NCI-H146 treated with DMSO at 0.1 percent for 48 hours (cell line): ENCODE measurements around the gene TUBGCP2.

Source experiments
- DNase-seq: peaks from one replicate; lab custom pipeline; 2025; ENCODE audit not compliant: unreplicated experiment; lab: John Stamatoyannopoulos, UW

TUBGCP2 gene

DNA sequence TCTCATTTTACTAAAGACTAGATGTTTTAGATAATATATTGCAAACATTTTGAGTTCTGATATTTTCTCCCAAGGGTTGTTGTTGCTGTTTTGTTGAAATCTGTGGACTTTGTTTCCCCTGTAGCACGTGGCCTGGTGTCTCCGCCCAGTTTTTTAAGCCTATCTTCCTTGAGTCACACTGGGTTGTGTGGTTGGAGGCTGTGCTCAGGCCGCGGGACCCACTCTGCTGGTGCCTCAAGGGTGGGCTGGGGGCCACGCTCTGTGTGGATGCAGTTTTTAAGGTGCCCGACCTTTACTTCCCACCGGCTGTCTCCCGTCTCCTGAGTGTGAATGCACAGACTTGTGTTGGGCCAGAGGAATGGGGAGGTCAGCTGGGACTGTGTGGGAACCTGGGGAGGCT lies 34.3 kb upstream of the TUBGCP2 start:
- DNase-seq: no peak

DNA sequence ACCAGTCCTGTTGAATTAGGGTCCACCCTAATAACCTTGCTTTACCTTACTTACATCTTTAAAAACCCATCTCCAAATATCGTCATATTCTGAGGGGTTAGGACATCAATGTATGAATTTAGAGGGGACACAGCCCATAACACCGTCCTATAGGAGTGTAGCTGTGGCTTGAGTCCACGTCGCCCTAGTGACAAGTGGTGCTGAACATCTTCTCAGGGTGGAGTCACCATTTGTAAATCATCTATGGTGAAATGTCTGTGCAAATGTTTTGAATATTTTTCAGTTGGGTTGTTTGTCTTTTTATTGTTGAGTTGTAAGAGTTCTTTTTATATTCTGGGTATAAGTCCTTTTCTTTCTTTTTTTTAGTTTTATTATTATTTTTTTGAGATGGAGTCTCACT lies 33.3 kb upstream of the TUBGCP2 start:
- no peak for DNase-seq

DNA sequence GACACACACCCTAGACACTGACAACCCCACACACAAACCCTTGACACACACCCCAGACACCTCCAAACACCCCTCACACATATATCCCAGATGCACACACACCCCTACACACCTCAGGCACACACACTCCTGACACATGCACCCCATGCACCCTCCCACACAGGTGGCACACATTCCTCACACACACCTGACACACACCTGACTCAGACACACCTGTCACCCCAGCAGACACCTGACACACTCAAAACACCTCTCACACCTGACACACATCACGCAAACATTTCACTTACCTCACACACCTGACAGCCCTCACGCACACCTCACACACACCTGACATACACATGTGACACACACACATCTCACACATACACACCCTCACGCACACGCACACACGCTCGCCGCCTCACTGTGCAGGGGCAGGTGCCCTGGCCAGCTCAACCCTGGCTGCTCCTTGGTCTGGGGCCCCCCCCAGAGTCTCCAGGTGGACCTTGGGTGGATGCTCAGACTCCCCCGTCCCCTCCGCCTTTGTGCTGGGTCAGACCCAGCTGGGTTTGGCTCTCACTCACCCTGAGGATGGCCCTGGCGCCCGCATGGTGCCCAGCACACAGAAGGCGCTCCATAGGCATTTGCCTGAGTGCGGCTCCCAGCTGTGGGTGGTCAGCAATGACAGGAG lies 31.2 kb upstream of the TUBGCP2 start:
- DNase-seq: no peak

DNA sequence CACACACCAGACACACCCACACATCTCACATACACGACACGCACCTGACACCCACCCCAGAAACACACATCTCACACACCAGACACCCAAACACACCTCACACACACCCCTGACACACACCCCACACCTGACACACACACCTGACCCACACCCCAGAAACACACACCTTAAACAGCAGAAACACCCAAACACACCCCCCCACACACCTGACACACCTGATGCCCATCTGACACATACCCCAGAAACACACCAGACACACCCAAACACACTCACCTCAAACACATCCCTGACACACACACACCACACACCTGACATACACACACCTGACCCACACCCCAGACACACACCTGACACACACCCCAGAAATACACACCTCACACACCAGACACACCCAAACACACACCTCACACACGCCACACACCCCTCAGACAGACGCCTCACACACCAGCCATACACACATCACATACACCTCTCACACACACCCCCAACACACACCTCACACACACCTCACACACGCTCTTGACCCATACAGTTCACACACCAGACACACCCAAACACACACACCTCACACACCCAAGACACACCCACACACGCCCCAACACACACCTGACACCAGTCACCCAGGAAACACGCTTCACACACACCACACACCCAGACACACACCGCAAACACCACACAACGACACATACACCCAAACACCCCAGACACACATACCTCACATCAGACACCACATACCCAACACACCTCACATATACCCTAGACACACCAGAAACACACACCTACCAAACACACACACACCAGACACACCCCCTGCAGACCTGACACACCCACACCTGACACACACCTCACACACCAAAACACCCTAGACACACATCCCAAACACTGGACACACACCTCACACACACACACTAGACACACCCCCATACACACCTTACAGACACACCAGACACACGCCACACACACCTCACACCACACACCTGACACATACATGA lies 29.7 kb upstream of the TUBGCP2 start:
- no peak for DNase-seq

DNA sequence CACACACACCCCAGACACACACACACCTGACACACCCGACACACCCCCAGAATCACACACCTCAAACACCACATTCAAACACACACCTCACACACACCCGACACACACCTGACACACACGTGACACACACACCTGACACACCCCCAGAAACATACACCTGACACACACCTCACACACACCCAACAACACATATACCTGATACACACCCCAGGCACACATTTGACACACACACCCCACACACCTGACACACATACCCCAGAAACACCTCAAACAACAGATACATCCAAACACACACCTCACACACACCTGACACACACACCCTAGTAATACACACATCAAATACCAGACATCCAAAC lies 28.7 kb upstream of the TUBGCP2 start:
- DNase-seq: no peak

DNA sequence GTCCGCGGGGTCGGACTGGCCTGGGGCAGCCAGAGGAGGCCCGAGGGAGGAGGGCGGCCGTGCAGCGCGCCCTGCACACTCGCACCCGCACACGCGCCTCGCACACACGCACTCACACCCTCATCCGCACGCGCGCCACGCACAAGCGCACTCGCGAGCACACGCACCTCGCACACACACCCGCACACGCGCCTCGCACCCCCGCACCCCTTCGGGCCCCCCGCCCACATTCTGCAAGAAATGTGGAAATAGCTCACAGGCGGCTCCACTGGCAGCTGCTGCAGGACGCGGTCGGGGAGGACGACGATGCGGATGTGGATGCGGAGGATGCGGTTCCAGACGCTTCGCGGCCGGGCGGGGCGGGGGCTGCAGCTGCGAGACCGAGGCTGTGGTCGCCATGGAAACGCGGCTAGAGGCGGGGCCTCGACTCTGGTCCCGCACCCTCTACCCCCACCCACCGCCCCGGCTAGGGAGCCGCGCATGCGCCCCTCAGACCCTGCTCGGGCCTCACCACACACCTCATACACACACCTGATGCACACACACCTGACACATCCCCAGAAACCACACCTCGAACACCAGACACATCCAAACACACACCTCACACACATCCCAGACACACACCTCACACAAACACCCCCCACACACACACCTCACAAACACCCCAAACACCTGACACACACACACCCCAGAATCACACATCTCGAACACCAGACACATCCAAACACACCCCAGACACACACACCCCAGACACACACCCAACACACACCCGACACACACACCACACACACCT lies 28.1 kb upstream of the TUBGCP2 start, which contains the start of gene CALY:
Gene CALY, minus strand, starts transcription at position 320 of the 793 bp plus-strand sequence. CDS start 7,907 bp downstream, outside the sequence.
- DNase-seq: peak; percentile 40

DNA sequence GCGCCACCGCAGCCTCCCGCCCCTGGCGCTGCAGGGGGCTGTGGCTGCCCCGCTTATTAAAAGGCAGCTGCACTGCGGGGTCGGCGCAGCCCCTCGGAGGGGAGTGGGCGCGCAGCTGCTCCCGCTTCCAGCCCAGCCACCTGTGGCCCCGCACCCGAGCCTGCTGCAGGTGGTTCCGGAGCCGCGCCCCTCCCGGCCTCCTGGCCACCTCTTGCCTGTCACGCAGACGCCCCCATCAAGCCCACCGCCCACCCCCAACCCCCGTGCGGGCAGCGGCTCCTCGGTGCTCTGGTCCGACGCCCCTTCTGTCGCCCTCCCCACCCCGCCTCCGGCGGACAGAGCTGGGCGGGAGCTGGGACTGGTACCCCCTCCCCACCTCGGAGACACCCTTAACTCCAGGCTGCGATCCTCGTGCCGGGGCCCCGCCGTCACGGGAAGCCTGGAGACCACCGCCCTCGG lies 27.5 kb upstream of the TUBGCP2 start:
- no peak for DNase-seq

DNA sequence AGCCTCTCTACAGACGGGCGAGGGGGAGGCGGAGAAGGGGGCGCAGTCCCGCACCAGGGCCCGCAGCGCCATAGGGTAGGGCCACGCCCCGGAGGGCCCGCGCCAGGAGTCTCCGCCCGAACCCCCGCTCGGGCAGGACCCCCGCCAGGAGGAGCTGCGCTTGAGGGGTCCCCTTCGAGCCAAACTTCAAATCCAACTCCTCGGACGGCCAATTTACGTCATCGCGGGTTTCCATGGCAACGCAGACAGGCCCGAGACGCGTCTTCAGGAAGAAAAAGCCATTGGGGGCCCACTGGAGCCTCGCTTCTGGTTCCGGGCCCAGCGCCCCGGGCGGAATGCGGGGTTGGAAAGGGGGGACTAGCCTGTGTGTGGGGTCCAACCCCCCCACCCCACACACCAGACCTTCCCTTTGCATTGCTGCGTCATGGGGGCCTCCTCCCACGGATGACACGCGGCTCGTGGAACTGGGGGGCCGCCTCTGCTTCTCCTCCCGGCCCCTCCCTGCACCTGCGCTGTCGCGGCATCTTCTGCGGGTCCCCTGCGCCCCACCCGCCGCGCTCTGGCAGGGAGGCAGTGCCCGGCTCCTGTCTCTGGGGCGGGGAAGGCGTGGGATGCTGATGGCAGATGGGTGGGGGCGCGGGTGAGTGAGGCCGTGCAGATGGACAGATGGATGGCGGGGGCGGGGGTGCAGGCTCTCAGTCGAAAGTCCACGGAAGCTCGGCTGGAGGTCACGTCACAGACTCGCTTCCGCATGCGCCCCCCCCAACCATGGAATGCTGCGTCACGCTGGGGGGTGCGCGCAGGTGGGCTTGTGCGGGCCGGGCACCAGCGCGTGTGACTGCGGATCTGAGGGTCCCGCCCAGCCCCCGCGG lies 26.8 kb upstream of the TUBGCP2 start:
- DNase-seq: no peak

DNA sequence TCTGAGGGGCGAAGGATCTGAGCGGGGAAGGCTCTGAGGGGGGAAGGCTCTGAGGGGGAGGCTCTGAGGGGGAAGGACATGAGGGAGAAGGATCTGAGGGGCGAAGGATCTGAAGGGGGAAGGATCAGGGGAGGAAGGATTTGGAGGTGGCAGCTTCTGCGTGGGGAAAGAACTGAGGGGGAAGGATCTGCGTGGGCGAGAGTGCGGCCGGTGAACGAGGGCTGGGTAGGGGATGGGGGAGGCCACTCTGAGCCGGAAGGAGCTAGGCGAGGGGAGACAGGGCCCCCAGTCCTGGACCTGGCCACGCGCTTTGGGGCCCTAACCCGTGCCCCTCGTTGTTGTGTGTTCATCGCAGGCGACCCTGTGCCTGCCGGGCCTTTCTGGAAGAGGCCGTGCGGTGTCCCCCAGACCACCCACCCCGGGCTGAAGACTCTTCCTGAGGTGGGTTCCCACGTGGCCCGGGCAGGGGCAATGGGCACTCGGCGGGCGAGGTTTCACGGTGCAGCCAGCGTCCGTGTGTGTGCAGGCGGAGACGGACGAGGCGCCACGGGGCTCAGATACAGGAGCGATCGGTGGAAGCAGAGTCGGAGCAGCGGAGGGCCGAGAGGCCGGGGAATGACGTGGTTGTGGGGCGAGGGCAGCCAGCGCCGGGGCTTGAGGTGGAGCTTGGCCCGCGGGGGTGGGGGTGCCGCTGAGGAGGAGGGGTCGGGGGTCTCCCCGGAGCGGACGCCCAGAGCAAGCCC lies 26.0 kb upstream of the TUBGCP2 start:
- DNase-seq: no peak

DNA sequence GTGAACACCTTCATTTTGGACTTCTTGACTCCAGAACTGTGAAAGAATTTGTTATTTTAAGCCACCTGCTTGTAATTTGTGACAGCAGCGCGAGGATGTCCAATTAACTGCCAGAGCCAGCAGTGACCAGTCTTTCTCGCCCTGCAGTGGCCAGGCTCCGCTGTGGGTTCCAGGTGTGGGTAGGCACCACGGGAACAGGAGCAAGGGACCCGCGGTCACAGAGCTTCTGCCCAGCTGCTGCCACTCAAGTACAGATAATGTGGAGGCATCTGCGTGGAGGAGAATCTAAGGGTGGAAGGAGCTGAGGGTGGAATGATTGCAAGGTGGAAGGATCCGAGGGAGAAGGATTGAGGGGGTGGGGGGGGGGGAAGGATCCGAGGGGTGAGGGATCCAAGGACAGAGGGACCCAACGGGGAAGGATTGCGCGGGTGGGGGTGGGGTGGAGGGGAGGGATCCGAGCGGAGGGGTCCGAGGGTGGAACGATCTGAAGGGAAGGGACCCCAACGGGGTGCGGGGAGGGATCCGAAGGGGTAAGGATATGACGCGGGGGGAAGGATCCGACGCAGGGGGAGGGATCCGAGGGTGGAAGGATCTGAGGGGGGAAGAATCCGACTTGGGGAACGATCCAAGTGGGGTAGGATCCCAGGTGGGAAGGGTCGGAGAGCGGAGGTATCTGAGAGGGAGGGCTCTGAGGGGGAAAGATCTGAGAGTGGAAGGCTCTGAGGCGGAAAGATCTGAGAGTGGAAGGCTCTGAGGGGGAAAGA lies 24.4 kb upstream of the TUBGCP2 start:
- DNase-seq: no peak

DNA sequence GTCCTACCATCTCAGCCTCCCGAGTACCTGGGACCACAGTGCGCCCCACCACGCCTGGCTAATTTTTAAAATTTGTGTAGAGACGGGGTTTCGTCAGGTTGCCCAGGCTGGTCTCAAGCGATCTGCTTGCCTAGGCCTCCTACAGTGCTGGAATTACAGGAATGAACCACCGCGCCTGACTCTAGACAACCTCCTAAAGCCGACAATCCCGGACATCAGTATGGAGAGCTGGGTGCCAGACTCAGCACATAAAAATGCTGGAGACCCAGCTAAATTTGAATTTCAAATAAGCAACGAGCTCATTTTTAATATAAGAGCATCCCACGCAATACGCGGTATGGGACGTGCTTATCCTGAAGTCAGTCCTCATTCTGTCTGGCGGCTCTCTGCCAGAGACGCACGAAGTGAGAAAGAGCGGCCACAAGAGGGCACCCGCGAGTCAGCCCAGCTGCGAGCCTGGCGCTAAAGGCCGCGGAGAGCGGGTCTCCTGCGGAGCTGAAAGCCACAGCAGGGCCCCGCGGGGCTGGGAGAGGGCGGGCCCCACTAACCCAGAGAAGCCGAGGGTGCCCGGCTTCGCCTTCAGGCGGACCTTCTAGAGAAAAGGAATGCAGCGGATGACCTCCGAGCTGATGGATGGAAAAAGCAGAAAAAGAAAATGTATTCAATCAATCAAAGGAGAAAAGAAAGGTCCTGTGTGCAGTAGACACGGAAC lies 21.0 kb upstream of the TUBGCP2 start:
- DNase-seq: peak; percentile 67

DNA sequence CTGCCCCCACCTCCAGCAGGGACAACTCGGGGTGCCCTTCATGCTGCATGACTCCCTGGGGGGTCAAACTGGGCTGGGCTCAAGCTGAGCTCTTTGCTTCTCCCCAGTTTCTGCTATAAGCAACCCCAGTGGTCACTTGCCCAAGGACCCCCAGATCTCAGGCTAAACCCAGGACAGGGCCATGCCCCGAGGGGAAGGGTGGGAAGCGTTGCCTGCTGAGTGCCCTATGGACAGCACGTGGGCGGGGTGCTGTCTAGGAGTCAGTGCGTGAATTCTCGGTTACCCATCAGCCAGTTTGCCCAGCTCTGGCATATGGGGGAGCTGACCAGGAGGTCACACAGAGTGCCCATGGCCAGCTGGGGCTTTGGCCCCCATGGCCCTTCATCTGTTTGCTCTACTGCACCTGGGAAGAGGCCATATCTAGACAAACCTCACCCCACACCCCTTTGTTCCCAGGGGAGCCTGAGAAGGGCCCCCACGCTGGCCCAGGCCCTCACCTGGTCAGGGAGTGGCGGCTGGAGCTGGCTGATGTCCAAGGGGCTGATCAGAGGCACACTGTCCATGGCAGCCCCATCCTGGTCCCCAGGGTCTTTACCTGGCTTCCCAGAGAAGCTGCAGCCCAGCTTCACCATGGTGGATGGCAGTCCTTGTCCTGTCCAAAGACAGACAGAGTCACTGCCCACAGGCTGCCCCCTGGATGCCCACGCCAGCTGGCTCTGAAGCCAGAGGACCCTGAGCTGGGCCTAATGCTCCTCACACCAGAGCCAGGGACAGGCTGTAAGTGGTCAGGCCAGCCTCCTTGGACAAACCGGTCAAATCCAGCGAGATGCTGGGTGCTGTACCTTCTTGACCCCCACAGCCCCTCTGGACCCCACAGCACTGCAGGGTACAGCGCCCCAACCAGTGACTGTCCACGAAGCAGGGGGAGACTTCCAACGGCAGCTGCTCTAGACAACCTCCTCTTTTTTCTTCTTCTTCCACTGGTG lies 20.0 kb upstream of the TUBGCP2 start:
- DNase-seq: no peak

DNA sequence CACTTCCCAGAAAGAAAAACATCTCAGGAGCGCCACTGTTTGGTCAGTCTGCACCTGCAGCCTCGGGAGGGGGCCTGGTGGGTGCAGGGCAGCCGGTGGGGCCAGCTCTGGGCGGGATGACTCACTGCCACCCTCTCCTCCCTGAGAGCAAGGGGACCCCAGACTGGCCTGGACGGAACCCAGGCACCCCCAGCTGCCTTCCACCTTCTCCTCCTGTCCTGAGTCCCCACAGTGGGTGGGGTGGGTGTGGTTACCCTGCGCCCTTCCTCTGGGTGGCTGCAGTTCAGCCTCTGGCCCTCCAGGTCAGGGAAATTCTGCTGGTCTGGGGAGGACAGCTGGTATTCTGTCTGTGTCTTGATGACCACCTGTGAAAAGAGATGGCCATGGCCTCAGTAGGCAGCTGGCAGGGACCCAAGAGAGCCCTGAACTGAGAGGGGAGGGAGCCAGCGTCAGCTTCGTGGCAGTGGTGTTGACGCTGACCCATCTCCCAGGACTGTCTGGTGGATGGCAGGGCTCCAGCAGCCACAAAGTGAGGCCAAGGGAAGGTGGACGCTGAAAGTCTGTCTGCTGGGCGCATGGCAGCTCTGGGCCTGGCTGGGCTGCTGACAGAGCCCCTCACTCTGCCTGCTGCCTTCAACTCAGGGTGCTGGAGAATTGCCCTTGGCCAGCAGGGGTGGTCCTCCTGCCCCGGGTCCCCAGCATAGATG lies 19.1 kb upstream of the TUBGCP2 start:
- DNase-seq: peak; percentile 26

DNA sequence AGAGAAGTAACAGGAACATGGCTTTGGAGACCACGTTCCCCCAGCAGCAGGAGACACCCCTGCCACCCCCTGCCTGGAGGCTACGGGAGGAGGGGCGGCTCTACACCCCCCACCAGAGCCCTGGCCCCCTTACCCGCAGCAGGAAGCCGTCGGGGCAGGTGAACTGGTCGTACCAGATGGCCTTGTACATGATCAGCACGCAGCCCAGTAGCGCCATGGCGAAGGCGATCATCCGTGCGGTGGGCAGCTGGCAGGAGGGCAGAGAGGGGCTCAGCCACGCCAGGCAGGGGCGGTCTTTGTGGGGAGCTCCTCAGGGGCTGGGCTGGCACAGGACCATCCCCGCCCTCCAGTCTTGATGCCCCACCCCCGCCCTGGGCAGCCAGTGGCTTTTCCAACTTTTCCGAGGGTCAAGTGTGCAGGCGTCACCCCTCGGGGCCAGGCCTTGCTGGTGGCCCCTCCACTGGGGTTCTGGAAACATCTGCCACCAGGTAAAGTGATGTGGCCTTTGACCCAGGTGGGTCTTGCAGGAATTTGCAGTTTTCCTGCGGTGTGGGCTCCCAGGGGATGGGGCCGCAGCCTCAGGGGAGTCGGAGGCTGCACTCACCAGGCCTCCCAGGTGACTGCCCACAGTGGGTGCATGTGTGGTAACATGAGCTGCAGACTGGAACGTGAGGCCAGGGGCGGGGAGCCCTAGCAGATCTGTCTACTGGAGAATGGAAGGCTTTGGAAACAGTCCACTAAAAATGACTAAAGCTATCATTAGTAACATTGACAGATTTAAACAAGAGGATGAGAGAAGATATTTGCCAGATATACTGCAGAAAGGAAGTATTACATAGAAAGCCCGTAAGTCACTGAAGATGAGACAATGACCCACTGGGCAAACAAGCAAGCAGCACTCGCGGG lies 18.3 kb upstream of the TUBGCP2 start:
- no peak for DNase-seq

DNA sequence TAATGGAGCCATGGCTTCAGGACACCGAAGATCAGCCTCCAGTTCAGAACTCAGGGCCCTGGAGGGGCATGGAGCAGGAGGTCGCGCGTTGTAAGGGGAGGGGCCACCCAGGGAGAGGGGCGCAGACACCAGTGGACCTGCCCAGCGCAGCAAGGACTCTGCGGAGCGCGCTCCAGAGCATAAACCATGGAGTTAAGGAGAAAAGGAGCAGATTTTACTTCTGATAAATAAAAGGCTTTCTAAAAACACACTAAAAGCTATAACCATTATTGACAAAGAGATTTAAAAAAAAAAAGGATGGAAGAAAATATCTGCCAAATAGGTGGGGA lies 17.5 kb upstream of the TUBGCP2 start:
- DNase-seq: no peak
